Left hindlimb (tissue), 1 donor: ENCODE measurements around the gene OVOL1.
"Not testable (repeated sequence)": the region's sequence is repeated elsewhere in the genome, so short reads cannot be mapped to it uniquely, and the experiment has no call there.

ENCODE experiments used
- DNase-seq: peaks from one replicate; pipeline ENCODE4 v3.0.0-alpha.2; 2018

The OVOL1 gene

GRCh38 chr11:65786786-65787636 is at the start of gene OVOL1:
OVOL1 (plus strand) TSS chr11:65787063; CDS start chr11:65787374, 311 bp downstream.
- DNase-seq = no peak

GRCh38 chr11:65739022-65739421 is 47.8 kb upstream of the OVOL1 start:
- no peak for DNase-seq

GRCh38 chr11:65741185-65741584 is 45.7 kb upstream of the OVOL1 start:
- DNase-seq = no peak

- DNase-seq = no peak
Measured at GRCh38 chr11:65742353-65742752, 44.5 kb upstream of the OVOL1 start.

DNA sequence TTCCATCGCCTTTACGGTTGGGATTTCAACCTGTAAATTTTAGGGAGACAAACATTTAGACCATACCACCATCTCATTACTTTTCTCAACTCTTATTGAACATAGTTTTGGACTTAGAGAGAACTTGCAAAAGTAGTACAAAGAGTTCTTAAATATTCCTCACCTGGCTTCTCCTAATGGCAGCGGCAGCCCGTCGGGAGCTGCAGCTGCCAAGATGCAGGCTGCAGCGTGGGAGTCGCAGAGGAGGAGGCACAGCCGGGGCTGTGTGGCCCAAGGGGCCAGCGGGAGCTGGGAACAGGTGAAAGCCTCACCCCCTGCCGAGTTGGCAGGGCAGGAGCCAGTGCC is 43.2 kb upstream of the OVOL1 start:
- no peak for DNase-seq

DNA sequence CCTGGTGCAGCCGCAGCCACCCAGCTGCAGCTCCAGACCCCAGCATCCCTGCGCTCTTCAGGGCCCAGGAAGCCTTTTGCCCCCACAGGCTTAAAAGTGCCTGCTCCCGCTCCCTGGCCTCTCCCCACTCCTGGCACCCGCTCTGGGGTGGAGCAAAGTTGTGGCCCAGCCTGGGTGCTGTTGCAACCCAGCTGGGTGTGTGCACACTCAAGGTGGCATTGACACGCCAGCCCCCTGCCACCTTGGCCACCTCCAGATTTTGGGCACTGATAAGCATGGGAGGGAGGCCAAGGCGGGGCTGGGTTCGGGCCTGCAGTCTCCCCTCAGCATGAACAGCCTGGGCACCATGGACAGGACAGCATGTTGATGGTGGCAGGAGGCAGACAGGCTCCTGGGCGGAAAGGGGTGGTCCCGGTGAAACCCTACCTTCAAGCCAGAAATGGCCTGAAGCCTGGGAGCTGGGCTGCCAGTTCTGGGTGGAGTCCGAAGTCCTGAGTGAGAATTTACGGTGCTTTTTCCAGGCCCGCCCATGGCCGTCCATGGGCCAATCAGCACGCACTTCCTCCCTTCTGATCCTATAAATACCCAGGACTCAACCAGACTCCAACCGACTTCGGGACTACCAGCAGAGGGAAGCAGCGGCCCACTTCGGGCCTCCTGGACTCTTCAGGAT is 42.7 kb upstream of the OVOL1 start:
- no peak for DNase-seq

- DNase-seq = no peak
Measured at GRCh38 chr11:65744699-65745042, 42.2 kb upstream of the OVOL1 start.

- DNase-seq = no peak
Measured at GRCh38 chr11:65745049-65745448, 41.8 kb upstream of the OVOL1 start.

GRCh38 chr11:65762169-65762568 is 24.7 kb upstream of the OVOL1 start:
- not testable (repeated sequence) for DNase-seq

DNA sequence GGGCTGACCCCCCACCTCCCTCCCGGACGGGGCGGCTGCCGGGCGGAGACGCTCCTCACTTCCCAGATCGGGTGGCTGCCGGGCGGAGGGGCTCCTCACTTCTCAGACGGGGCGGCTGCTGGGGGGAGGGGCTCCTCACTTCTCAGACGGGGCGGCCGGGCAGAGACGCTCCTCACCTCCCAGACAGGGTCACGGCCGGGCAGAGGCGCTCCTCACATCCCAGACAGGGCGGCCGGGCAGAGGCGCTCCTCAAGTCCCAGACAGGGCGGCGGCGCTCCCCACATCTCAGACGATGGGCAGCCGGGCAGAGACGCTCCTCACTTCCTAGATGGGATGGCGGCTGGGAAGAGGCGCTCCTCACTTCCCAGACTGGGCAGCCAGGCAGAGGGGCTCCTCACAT is 24.0 kb upstream of the OVOL1 start:
- DNase-seq = not testable (repeated sequence)

- DNase-seq = no peak
Measured at GRCh38 chr11:65764434-65764833, 22.4 kb upstream of the OVOL1 start.

GRCh38 chr11:65766535-65766934 is 20.3 kb upstream of the OVOL1 start:
- DNase-seq = no peak

- DNase-seq = no peak
Measured at GRCh38 chr11:65767406-65767805, 19.5 kb upstream of the OVOL1 start.

- not testable (repeated sequence) for DNase-seq
Measured at GRCh38 chr11:65767806-65768205, 19.1 kb upstream of the OVOL1 start.

DNA sequence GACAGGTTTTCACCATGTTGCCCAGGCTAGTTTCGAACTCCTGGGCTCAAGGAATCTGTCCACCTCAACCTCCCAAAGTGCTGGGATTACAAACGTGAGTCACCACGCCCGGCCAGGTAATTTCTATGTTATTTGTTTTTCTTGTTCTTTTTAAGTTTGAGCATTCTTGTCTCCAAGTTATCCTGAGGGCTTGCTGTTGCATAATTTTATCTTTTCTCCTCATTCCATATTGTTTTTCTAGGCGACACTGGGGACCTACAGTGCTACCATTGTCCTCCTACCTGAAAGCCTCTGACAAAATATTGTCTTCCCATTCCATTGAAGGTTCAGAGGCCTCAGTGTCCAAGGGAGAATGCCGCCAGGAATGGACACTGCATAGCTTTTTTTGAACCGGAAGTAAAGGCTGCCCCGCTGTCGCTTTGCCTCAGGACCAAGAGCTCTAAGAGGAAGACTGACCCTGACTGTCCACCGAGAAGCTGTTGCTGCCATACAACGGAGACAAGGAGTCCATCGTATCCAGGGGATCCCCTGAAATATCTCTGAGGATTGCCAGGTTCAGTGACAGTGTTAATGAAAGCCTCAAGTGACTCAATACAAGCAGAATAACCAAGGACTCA is 15.8 kb upstream of the OVOL1 start:
- no peak for DNase-seq

DNA sequence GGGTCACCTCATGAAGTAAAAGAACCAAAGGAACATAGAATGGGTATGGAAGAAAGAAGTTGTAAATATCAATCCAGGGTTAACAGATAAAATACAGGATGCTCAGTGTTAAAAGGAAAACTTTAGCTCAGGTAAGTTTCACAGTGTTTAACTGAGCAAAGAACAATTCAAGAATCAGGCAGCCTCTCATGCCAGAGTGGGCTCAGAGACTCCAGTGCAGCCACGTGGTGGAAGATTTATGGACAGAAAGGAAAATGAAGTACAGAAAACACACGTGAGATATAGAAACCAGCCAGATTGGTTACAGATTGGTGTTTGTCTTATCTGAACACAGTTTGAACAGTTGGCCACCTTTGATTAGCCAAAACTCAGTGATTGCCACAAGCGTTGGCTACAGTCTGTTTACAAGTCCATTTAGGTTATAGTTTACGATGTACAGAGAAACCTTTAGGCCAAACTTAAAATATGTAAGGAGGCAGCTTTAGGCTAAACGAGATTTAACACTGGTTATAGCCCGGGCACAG is 15.2 kb upstream of the OVOL1 start:
- no peak for DNase-seq

GRCh38 chr11:65773784-65774411 is 13.0 kb upstream of the OVOL1 start:
- DNase-seq = no peak

GRCh38 chr11:65774525-65775306 is 12.1 kb upstream of the OVOL1 start:
- no peak for DNase-seq

DNA sequence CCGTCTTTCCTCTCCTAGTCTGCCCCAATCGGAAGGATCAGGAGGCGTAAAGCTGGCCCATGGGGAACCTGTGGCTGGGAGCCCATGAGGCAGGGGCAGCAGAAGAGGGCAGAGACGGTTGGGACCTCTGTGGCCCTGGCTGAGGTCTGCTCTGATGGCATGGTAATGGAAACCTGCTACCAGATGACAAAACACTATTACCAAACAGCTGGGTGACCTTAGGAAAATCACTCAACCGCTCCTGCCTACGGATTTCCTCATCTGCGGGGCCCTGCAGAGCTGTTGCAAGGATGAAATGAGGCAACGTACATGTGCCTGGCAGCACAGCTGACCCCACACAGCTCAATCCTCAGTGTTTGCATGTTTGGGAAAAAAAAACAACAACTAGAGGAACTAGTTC is 10.7 kb upstream of the OVOL1 start:
- no peak for DNase-seq

GRCh38 chr11:65776710-65777141 is 10.1 kb upstream of the OVOL1 start:
- no peak for DNase-seq

DNA sequence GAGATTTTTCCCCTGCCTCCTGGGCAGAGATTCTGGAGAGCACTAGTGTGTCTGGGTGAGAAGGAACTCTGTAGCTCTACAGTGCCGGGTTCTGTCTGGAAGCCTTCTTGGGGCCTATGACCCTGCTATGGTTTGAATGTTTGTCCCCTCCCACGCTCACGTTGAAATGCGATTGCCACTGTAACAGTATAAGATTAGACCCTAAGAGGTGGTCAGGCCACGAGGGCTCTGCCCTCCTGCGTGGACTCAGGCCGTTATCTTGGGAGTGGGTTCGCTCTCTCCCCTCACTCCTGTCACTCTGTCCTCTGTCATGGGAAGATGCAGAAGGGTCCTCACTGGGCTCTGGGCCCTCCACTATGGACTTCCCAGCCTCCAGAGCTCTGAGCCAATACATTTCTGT is 9.6 kb upstream of the OVOL1 start:
- DNase-seq = no peak

DNA sequence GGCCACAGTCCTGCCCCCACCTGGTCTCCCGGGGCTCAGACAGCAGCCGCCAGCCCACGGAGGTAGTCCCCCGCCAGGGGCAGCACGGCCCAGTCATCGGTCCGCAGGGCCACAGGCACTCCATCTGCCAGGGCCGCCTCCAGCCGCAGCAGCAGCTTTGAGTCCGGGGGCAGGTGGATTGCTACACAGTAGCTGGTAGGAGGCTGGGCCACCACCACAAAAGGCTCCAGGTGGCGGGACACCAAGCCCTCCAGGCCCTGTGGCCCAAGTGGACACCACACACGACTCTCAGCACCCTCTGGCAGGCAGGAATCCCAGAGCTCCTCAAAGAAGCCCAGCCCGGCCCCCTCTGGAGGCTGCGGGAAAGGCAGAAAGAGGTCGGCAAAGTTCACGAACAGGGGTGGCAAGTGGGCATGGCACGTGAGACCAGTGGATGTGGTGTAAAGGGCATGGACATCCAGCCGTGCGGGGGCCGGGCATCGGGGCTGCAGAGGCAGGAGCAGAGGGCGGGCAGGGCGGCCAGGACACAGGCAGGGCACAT is 9.0 kb upstream of the OVOL1 start:
- no peak for DNase-seq
